ENCODE data around the gene WDR75. TPM values are rescaled to one million over a fixed set of nuclear protein-coding genes. Genes with fewer than 3 reads are reported as not detected.

WDR75 gene
- total RNA-seq, 1 donor from 2014 or later = 33.0 TPM

DNA sequence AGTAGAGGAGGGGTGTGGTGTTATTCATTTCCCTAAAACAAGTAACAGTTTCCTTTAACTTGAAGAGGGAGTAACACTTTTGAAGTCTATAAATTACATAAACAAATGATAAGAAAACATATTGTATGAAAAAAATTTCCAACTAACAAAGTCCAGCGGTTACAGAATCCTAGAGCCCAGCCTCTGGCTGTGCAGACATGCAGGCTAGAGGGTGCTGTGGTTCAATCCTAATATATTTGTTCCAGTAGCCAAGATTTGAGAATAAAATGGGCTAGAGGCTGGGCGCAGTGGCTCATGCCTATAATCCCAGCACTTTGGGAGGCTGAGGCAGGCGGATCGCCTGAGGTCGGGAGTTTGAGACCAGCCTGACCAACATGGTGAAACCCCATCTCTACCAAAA is 56.9 kb downstream of the WDR75 start:
- no peaks in the 10 kb centered on the region for H3K9me3 Mint-ChIP-seq (ENCODE audit: unreplicated experiment)
- H3K4me3 Mint-ChIP-seq (ENCODE audit: unreplicated experiment) = no peak overlapping the region
- no peaks in the 10 kb centered on the region for H3K36me3 Mint-ChIP-seq (ENCODE audit: low read depth, unreplicated experiment)
- no peak overlapping the region for H3K27ac Mint-ChIP-seq (ENCODE audit: unreplicated experiment)
- H3K4me1 Mint-ChIP-seq (ENCODE audit: unreplicated experiment) = peaks cover 11% of the 10 kb centered on the region
- no peak for DNase-seq (ENCODE audit: low spot score)
- TF ChIP-seq, protein P1, sequence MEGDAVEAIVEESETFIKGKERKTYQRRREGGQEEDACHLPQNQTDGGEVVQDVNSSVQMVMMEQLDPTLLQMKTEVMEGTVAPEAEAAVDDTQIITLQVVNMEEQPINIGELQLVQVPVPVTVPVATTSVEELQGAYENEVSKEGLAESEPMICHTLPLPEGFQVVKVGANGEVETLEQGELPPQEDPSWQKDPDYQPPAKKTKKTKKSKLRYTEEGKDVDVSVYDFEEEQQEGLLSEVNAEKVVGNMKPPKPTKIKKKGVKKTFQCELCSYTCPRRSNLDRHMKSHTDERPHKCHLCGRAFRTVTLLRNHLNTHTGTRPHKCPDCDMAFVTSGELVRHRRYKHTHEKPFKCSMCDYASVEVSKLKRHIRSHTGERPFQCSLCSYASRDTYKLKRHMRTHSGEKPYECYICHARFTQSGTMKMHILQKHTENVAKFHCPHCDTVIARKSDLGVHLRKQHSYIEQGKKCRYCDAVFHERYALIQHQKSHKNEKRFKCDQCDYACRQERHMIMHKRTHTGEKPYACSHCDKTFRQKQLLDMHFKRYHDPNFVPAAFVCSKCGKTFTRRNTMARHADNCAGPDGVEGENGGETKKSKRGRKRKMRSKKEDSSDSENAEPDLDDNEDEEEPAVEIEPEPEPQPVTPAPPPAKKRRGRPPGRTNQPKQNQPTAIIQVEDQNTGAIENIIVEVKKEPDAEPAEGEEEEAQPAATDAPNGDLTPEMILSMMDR (IDR thresholded peaks at IDR 0.05; ENCODE audit: unreplicated experiment) = no peak
- H3K27me3 Mint-ChIP-seq (ENCODE audit: unreplicated experiment) = no peaks in the 10 kb centered on the region

DNA sequence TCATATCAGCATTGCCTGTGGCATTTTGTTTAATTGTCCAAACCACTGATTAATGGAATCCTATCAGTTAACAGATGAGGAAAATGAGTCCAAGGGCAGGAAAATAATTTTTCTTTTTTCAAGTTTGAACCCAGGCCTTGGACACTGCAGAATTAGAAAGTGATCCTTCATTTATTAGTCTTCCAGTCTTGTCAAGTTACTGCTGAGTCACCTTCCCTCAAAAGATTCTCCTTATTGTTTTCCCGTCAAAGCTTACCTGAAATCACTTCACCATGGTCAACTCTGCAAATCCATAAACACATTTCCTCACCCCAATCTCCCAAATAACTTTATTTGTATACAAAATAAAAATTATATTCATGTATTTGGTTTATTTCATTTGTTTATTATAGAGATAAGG is 57.9 kb downstream of the WDR75 start:
- Mint-ChIP-seq H3K4me1 (ENCODE audit: unreplicated experiment) (peaks cover 11% of the 10 kb centered on the region), H3K9me3 (ENCODE audit: unreplicated experiment) (no peaks in the 10 kb centered on the region), H3K27ac (ENCODE audit: unreplicated experiment) (no peak overlapping the region), H3K36me3 (ENCODE audit: low read depth, unreplicated experiment) (no peaks in the 10 kb centered on the region), H3K4me3 (ENCODE audit: unreplicated experiment) (no peak overlapping the region), H3K27me3 (ENCODE audit: unreplicated experiment) (no peaks in the 10 kb centered on the region)
- no peak for DNase-seq (ENCODE audit: low spot score)
- TF ChIP-seq, protein P1 (IDR thresholded peaks at IDR 0.05; ENCODE audit: unreplicated experiment) = no peak

DNA sequence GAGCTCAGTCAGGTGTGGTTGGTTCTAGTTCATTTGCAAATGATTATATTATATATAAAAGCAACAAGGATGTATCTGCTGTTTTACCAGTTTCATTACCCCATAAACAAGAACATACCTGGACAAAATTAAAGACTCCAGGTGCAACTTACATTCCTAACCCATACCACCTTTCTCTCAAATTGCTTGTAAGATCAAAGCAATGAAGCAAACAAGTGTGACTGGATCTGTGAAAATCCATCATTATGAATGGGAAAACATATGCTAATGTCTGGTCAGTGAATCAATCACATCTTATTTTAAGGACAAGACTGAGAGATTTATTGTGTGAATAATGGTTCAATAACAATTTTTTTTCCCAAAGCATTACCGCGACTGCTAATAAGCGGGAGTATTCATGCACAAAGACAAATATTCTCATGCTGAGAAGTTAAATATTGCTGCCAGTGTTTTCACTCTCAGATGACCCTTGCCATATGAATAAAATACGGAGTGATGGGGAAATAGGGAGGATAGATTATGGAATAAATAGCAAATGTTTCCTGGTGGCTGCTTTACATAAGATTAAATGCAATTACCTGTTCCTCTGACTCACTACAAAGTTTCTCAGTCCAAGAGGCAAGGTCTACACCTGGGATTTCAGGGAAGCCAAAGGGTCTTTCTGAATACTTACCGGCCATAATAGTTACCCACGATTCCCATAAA is 59.3 kb downstream of the WDR75 start:
- Mint-ChIP-seq H3K36me3 (ENCODE audit: low read depth, unreplicated experiment) (no peaks in the 10 kb centered on the region), H3K27me3 (ENCODE audit: unreplicated experiment) (peaks cover 2% of the 10 kb centered on the region), H3K4me1 (ENCODE audit: unreplicated experiment) (peaks cover 19% of the 10 kb centered on the region), H3K9me3 (ENCODE audit: unreplicated experiment) (no peaks in the 10 kb centered on the region), H3K27ac (ENCODE audit: unreplicated experiment) (no peak overlapping the region), H3K4me3 (ENCODE audit: unreplicated experiment) (no peak overlapping the region)
- TF ChIP-seq, protein P1 (IDR thresholded peaks at IDR 0.05; ENCODE audit: unreplicated experiment) = no peak
- no peak for DNase-seq (ENCODE audit: low spot score)

DNA sequence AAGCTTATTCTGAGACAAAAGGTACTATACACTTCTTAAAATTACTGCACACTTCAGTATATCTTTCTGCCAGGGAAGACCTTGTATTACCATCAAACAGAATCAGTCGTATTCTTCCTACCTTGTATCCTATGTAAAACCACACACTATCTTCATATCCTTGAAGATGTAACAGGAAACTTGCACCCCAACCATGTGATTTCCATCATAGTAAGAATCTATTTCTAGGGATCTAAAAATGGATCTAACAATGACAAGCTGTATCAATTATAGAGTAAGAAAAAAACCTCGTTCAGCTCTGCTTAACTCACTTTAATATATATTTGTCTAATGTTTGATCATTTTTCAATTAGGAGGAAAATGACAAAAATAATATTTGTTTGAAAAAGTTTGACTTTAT is 60.2 kb downstream of the WDR75 start:
- Mint-ChIP-seq H3K36me3 (ENCODE audit: low read depth, unreplicated experiment) (no peaks in the 10 kb centered on the region), H3K9me3 (ENCODE audit: unreplicated experiment) (no peaks in the 10 kb centered on the region), H3K27me3 (ENCODE audit: unreplicated experiment) (peaks cover 2% of the 10 kb centered on the region), H3K4me1 (ENCODE audit: unreplicated experiment) (peaks cover 22% of the 10 kb centered on the region), H3K4me3 (ENCODE audit: unreplicated experiment) (no peak overlapping the region), H3K27ac (ENCODE audit: unreplicated experiment) (no peak overlapping the region)
- no peak for DNase-seq (ENCODE audit: low spot score)
- TF ChIP-seq, protein P1 (IDR thresholded peaks at IDR 0.05; ENCODE audit: unreplicated experiment) = no peak

DNA sequence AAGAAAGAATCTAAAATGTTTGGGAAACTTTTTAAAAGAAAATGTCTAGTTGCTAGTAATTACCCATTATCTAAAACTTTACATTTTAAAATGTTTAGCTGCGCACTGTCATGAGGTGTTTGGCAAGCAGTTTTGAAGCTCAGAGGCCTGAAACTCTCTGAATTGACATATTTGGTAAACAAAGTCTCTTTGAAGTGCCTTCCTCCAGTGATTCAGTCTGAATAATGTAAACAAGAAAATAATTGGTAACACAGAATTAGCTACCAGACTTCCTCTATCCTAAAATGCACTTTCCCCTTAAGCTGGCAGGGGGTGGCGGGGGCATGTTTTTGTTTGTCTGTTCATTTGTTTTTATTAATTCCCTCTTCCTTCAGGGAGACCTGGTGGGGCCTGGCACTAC is 61.4 kb downstream of the WDR75 start:
- Mint-ChIP-seq H3K27me3 (ENCODE audit: unreplicated experiment) (peaks cover 2% of the 10 kb centered on the region), H3K27ac (ENCODE audit: unreplicated experiment) (no peak overlapping the region), H3K9me3 (ENCODE audit: unreplicated experiment) (no peaks in the 10 kb centered on the region), H3K36me3 (ENCODE audit: low read depth, unreplicated experiment) (no peaks in the 10 kb centered on the region), H3K4me3 (ENCODE audit: unreplicated experiment) (no peak overlapping the region), H3K4me1 (ENCODE audit: unreplicated experiment) (peaks cover 22% of the 10 kb centered on the region)
- TF ChIP-seq, protein P1 (IDR thresholded peaks at IDR 0.05; ENCODE audit: unreplicated experiment) = no peak
- DNase-seq (ENCODE audit: low spot score) = no peak
